H1 (cell line): ENCODE measurements around the gene IKZF3.

Experiments
- ATF2 ChIP-seq: IDR thresholded peaks from 2 replicates; pipeline ENCODE4 v1.6.1; 2012; ENCODE audit warnings: low read length, inconsistent platforms
- CTCF ChIP-seq, 3 experiments: IDR thresholded peaks; 1 replicate in 2 of 3; 2 replicates in 1 of 3; pipeline versions ENCODE4 v1.5.1 to v1.6.1; 2011; ENCODE audit warnings: low read length in 3 of 3, mild to moderate bottlenecking in 3 of 3, inconsistent platforms in 2 of 3, low read depth in 1 of 3, moderate library complexity in 1 of 3; ENCODE audit not compliant: insufficient read depth in 1 of 3; ENCODE audit errors: control extremely low read depth in 1 of 3
- EGR1 ChIP-seq: IDR thresholded peaks from 2 replicates; pipeline ENCODE4 v1.6.1; 2011; ENCODE audit warnings: low read depth, low read length, borderline replicate concordance
- EP300 ChIP-seq, 2 experiments: IDR thresholded peaks; 1 replicate in 1 of 2; 2 replicates in 1 of 2; pipeline ENCODE4 v1.6.1; 2011 to 2012; ENCODE audit warnings: low read depth in 2 of 2, low read length in 2 of 2, mild to moderate bottlenecking in 2 of 2, borderline replicate concordance in 1 of 2, inconsistent platforms in 1 of 2, moderate library complexity in 1 of 2
- HDAC2 ChIP-seq, 2 experiments: fragments of 300-600 bp in 1 of 2; sonication (generic) in 1 of 2; IDR thresholded peaks; 2 replicates each; pipeline ENCODE4 v1.6.1; 2011 to 2012; ENCODE audit warnings: low read depth in 2 of 2, low read length in 2 of 2, mild to moderate bottlenecking in 2 of 2, moderate library complexity in 2 of 2, borderline replicate concordance in 1 of 2, inconsistent platforms in 1 of 2
- JUND ChIP-seq: IDR thresholded peaks from 2 replicates; pipeline ENCODE4 v1.6.1; 2011; ENCODE audit warnings: mild to moderate bottlenecking, improper control_type of control experiment, low read length
- POLR2AphosphoS5 ChIP-seq: IDR thresholded peaks from 2 replicates; pipeline ENCODE4 v1.6.1; 2011; ENCODE audit warnings: low read depth, low read length
- SIN3A ChIP-seq, 2 experiments: IDR thresholded peaks in 1 of 2; conservative IDR thresholded peaks in 1 of 2; 2 replicates each; pipeline ENCODE4 v1.6.1; 2011 to 2012; ENCODE audit warnings: low read length in 2 of 2, improper control_type of control experiment in 1 of 2, low read depth in 1 of 2, mild to moderate bottlenecking in 1 of 2
- SP2 ChIP-seq: IDR thresholded peaks from 2 replicates; pipeline ENCODE4 v1.6.1; 2012; ENCODE audit warnings: mild to moderate bottlenecking, low read length, inconsistent platforms
- SRF ChIP-seq: IDR thresholded peaks from 2 replicates; pipeline ENCODE4 v1.6.1; 2011; ENCODE audit warnings: mild to moderate bottlenecking, low read depth, low read length, moderate library complexity
- TBP ChIP-seq: IDR thresholded peaks from 2 replicates; pipeline ENCODE4 v1.6.1; 2011; ENCODE audit warnings: low read depth, low read length, improper control_type of control experiment
- ZNF274 ChIP-seq: IDR thresholded peaks from 2 replicates; pipeline ENCODE4 v1.7.0; 2012; ENCODE audit warnings: low read length, borderline replicate concordance; ENCODE audit errors: extremely low read depth

- no peak for TF ChIP-seq CTCF (IDR thresholded peaks at IDR 0.05; ENCODE audit: control extremely low read depth in 1 of 3, insufficient read depth in 1 of 3, low read depth in 1 of 3, low read length in 3 of 3)
- TF ChIP-seq ZNF274: no peak
- TF ChIP-seq SIN3A (conservative IDR thresholded peaks at IDR 0.05 in 1 of 2, IDR thresholded peaks at IDR 0.05 in 1 of 2; ENCODE audit: low read depth in 1 of 2, low read length in 2 of 2): no peak
- no peak for TF ChIP-seq SP2
- TF ChIP-seq ATF2: no peak
- TF ChIP-seq EGR1: no peak
- TF ChIP-seq HDAC2 (IDR thresholded peaks at IDR 0.05; ENCODE audit: borderline replicate concordance in 1 of 2, low read depth in 2 of 2, low read length in 2 of 2): no peak
- no peak for TF ChIP-seq TBP
- TF ChIP-seq EP300 (IDR thresholded peaks at IDR 0.05; ENCODE audit: borderline replicate concordance in 1 of 2, low read depth in 2 of 2, low read length in 2 of 2): no peak
- no peak; the same call in 1 of the 2 replicates for TF ChIP-seq POLR2AphosphoS5
- no peak for TF ChIP-seq SRF
- TF ChIP-seq JUND: no peak
These were observed 125.6 kb downstream of the IKZF3 start for GRCh38 chr17:39738568-39738901.
